GM12878 (cell line): Measurements from ENCODE around the gene PVALEF. TPM values are rescaled to one million over a fixed set of nuclear protein-coding genes. Genes with fewer than 3 reads are reported as not detected.

Source experiments
- ATAC-seq: fragments of 200-7000 bp; cut with Tn5 transposase; 3 replicates; pipeline ENCODE4 v1.9.1; 2020; ENCODE audit warnings: mild to moderate bottlenecking, moderate library complexity
- BruUV-seq: library from RNA; stranded (reverse); fragments of 400-500 nt; replicated peaks from 2 replicates; lab custom pipeline; 2021; lab: Mats Ljungman, UMichigan
- CTCF ChIA-PET: fragments of 300-600 bp; sonication (Branson Sonifier 250); formaldehyde crosslinking; extraction: SDS; loops from one replicate; lab custom pipeline; 2021; ENCODE audit warnings: inconsistent platforms; lab: Yijun Ruan, JAX
- POLR2A ChIA-PET: fragments of 350-600 bp; formaldehyde crosslinking; extraction: SDS; loops from one replicate; lab custom pipeline; 2021; ENCODE audit warnings: inconsistent platforms; lab: Charles Lee
- RAD21 ChIA-PET: fragments of 300-600 bp; sonication (Branson Sonifier 250); formaldehyde crosslinking; loops from one replicate; lab custom pipeline; 2023; ENCODE audit warnings: antibody characterized with exemption; ENCODE audit not compliant: unreplicated experiment; lab: Charles Lee
- SMC1A ChIA-PET: fragments of 300-600 bp; sonication (Branson Sonifier 250); formaldehyde crosslinking; loops from one replicate; lab custom pipeline; 2023; ENCODE audit not compliant: unreplicated experiment, uncharacterized antibody; lab: Charles Lee
- DNase-seq: peaks from one replicate; pipeline ENCODE4 v3.0.0-alpha.2; 2011; ENCODE audit warnings: low read depth, low spot score
- FAIRE-seq: peaks from 3 replicates; lab custom pipeline; 2011; peaks lifted over from hg19 to GRCh38; lab: Jason Lieb, UNC
- H2AFZ ChIP-seq: 2 replicates; pipeline ENCODE4 v1.6.0; 2011; ENCODE audit warnings: low read depth, low read length, control low read depth; ENCODE audit not compliant: control insufficient read depth
- H3K27ac ChIP-seq: 2 replicates; pipeline ENCODE4 v1.5.1; 2011; ENCODE audit warnings: control low read depth; ENCODE audit not compliant: control insufficient read depth, insufficient read depth
- H3K27me3 ChIP-seq, 2 experiments: replicated peaks in 1 of 2; 2 replicates each; pipeline versions ENCODE4 v1.6.0 to v1.6.1; 2011; ENCODE audit warnings: low read length in 1 of 2; ENCODE audit not compliant: control insufficient read depth in 2 of 2, insufficient read depth in 2 of 2
- H3K36me3 ChIP-seq, 2 experiments: 2 replicates each; pipeline ENCODE4 v1.5.1; 2011; ENCODE audit warnings: low read length in 1 of 2; ENCODE audit not compliant: control insufficient read depth in 2 of 2, insufficient read depth in 2 of 2
- H3K4me1 ChIP-seq: 2 replicates; pipeline ENCODE4 v1.6.1; 2011; ENCODE audit warnings: mild to moderate bottlenecking, low read length, moderate library complexity, mixed read lengths; ENCODE audit not compliant: control insufficient read depth, insufficient read depth
- H3K4me2 ChIP-seq: 2 replicates; pipeline ENCODE4 v1.6.0; 2011; ENCODE audit warnings: control low read depth; ENCODE audit not compliant: control insufficient read depth, insufficient read depth
- H3K4me3 ChIP-seq: fragments of 200-600 bp; sonication (generic); 2 replicates; pipeline ENCODE4 v1.5.1; 2016
- H3K79me2 ChIP-seq: 2 replicates; pipeline ENCODE4 v1.6.0; 2011; ENCODE audit warnings: low read length; ENCODE audit not compliant: control insufficient read depth, insufficient read depth
- H3K9ac ChIP-seq: 2 replicates; pipeline ENCODE4 v1.8.0; 2011; ENCODE audit warnings: low read length, control low read depth, mixed read lengths; ENCODE audit not compliant: control insufficient read depth, insufficient read depth
- H3K9me3 ChIP-seq: replicated peaks from 3 replicates; pipeline ENCODE4 v1.5.1; 2011; ENCODE audit warnings: mild to moderate bottlenecking, low read length; ENCODE audit not compliant: control insufficient read depth, insufficient read depth
- H4K20me1 ChIP-seq: 2 replicates; pipeline ENCODE4 v1.6.0; 2011; ENCODE audit not compliant: control insufficient read depth, insufficient read depth
- KLF5 ChIP-seq: fragments of 450-650 bp; IDR thresholded peaks from 2 replicates; pipeline ENCODE4 v1.6.1; 2014; ENCODE audit warnings: mild to moderate bottlenecking; ENCODE audit not compliant: partially characterized antibody
- RAD51 ChIP-seq: fragments of 450-650 bp; IDR thresholded peaks from 2 replicates; pipeline ENCODE4 v1.6.1; 2016; ENCODE audit warnings: moderate library complexity, mild to moderate bottlenecking, inconsistent platforms
- RBBP5 ChIP-seq: fragments of 200-600 bp; sonication (generic); conservative IDR thresholded peaks from 2 replicates; pipeline ENCODE4 v1.6.1; 2016
- RCOR1 ChIP-seq: conservative IDR thresholded peaks from 2 replicates; pipeline ENCODE4 v1.6.1; 2012; ENCODE audit warnings: low read depth, low read length, improper control_type of control experiment
- SIX5 ChIP-seq: IDR thresholded peaks from 2 replicates; pipeline ENCODE4 v1.6.1; 2011; ENCODE audit warnings: mild to moderate bottlenecking, low read depth, low read length, moderate library complexity; ENCODE audit not compliant: severe bottlenecking
- WRNIP1 ChIP-seq: IDR thresholded peaks from 2 replicates; pipeline ENCODE4 v1.6.1; 2011; ENCODE audit warnings: low read depth, low read length, improper control_type of control experiment, borderline replicate concordance
- ZNF24 ChIP-seq: fragments of 450-650 bp; IDR thresholded peaks from 2 replicates; pipeline ENCODE4 v1.6.1; 2017; ENCODE audit warnings: antibody characterized with exemption, mild to moderate bottlenecking
- WGBS: methylation state at CpG from one replicate; pipeline ENCODE4 v1.1.6; 2016; ENCODE audit warnings: low lambda C conversion rate; ENCODE audit not compliant: insufficient replicate concordance, insufficient coverage; ENCODE audit errors: missing lambda C conversion rate; 5-methylcytosine and 5-hydroxymethylcytosine counted together
- in situ Hi-C: fragments of 300-500 bp; cut with MboI; formaldehyde crosslinking; loops from 9 replicates; pipeline ENCODE4 v1.14.3; 2018; ENCODE audit warnings: mixed read lengths
- intact Hi-C: fragments of 100-400 bp; cut with micrococcal nuclease; formaldehyde crosslinking; loops from one replicate; pipeline ENCODE4 v1.14.2; 2022; ENCODE audit not compliant: unreplicated experiment
- polyA plus RNA-seq, 11 experiments: library from polyadenylated mRNA; depleted of rRNA in 4 of 11; unstranded in 6 of 11; stranded (reverse) in 5 of 11; fragments of >200 nt; fragmentation: Nextera tagmentation in 4 of 11; fragmentation: Illumina TruSeq in 1 of 11; extraction: Ambion mirVana in 4 of 11; extraction: Trizol in 1 of 11; gene quantifications; 1 replicate in 1 of 11; 2 replicates in 10 of 11; pipeline versions ENCODE4 v1.2.1 to v1.2.3, GENCODE V29; 2011 to 2016; ENCODE audit warnings: inconsistent platforms in 2 of 11, missing spikeins in 2 of 11, low read depth in 1 of 11
- total RNA-seq, 4 experiments: library from RNA; depleted of rRNA in 3 of 4; stranded (reverse); fragments of >200 nt in 3 of 4; fragmentation: Illumina TruSeq in 1 of 4; extraction: Trizol in 1 of 4; gene quantifications; 2 replicates each; pipeline versions ENCODE4 v1.2.1 to v1.2.3, GENCODE V29; 2013 to 2021
- TF ChIP-seq, protein P1 (sequence below): fragments of 450-650 bp; IDR thresholded peaks from 2 replicates; pipeline ENCODE4 v1.6.1; 2017; ENCODE audit warnings: mild to moderate bottlenecking, moderate library complexity
- TF ChIP-seq, protein P2 (sequence below): fragments of 450-650 bp; IDR thresholded peaks from 2 replicates; pipeline ENCODE4 v1.6.1; 2016; ENCODE audit warnings: mild to moderate bottlenecking
- TF ChIP-seq, protein P3 (sequence below): IDR thresholded peaks from 2 replicates; pipeline ENCODE4 v1.6.1; 2011; ENCODE audit warnings: mild to moderate bottlenecking, low read depth, low read length, moderate library complexity; ENCODE audit not compliant: insufficient replicate concordance
- TF ChIP-seq, protein P4 (sequence below): fragments of 450-650 bp; IDR thresholded peaks from 2 replicates; pipeline ENCODE4 v1.6.1; 2018; ENCODE audit warnings: mild to moderate bottlenecking, low read depth, moderate library complexity; ENCODE audit not compliant: partially characterized antibody
- TF ChIP-seq, protein P5 (sequence below): fragments of 150-350 bp; IDR thresholded peaks from 2 replicates; pipeline ENCODE4 v1.6.1; 2016; ENCODE audit warnings: low read depth, low read length

Gene PVALEF
- total and polyA plus RNA-seq, 10 of the 15 experiments (the other 5 are each of a cell fraction or from before 2014, with no cell fraction given), result not detected

DNA sequence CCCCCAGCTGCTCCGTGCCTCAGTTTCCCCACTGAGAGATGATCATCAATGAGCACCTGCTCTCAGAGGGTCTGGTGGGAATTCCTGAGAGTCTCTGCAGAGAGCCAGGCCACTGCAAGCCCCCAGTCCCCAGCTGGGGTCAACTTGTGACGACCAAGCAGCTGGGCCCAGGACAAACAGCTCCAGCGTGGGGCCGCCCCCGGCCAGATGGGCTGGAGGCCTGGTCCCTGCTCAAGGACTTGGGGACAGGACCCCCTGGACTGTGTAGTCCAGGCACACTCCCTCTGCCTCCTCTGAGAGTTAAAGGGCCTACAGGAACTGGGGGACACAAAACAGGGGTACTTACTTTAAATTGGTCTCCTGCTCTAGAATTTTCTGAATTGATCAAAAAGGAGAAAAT, 17.3 kb downstream of the PVALEF start:
- H3K9me3 ChIP-seq, result no peaks in the 10 kb centered on the region
- FAIRE-seq (no peak), DNase-seq (no peak), ATAC-seq (no peak)
- no peaks in the 10 kb centered on the region for H3K27me3 ChIP-seq
- in situ Hi-C loops (no loop called here), intact Hi-C loops (no loop called here)
- ChIA-PET RAD21 (no interaction called here), SMC1A (no interaction called here), POLR2A (no interaction called here), CTCF (no interaction called here)
- BruUV-seq, result no TSS peak
- 23% methylated on average over 5 of the region's 5 CpGs for WGBS
- no peaks in the 10 kb centered on the region for H3K4me1 ChIP-seq
- H4K20me1 ChIP-seq, result no peaks in the 10 kb centered on the region
- no peaks in the 10 kb centered on the region for H3K79me2 ChIP-seq
- no peak overlapping the region for H3K4me2 ChIP-seq
- H3K27ac ChIP-seq, result no peak overlapping the region
- H3K36me3 ChIP-seq, result no peaks in the 10 kb centered on the region
- H3K4me3 ChIP-seq, result no peak overlapping the region
- no peak overlapping the region for H2AFZ ChIP-seq
- H3K9ac ChIP-seq, result no peak overlapping the region
- TF ChIP-seq ZNF24, result no peak
- no peak for TF ChIP-seq RAD51
- TF ChIP-seq, protein P1, sequence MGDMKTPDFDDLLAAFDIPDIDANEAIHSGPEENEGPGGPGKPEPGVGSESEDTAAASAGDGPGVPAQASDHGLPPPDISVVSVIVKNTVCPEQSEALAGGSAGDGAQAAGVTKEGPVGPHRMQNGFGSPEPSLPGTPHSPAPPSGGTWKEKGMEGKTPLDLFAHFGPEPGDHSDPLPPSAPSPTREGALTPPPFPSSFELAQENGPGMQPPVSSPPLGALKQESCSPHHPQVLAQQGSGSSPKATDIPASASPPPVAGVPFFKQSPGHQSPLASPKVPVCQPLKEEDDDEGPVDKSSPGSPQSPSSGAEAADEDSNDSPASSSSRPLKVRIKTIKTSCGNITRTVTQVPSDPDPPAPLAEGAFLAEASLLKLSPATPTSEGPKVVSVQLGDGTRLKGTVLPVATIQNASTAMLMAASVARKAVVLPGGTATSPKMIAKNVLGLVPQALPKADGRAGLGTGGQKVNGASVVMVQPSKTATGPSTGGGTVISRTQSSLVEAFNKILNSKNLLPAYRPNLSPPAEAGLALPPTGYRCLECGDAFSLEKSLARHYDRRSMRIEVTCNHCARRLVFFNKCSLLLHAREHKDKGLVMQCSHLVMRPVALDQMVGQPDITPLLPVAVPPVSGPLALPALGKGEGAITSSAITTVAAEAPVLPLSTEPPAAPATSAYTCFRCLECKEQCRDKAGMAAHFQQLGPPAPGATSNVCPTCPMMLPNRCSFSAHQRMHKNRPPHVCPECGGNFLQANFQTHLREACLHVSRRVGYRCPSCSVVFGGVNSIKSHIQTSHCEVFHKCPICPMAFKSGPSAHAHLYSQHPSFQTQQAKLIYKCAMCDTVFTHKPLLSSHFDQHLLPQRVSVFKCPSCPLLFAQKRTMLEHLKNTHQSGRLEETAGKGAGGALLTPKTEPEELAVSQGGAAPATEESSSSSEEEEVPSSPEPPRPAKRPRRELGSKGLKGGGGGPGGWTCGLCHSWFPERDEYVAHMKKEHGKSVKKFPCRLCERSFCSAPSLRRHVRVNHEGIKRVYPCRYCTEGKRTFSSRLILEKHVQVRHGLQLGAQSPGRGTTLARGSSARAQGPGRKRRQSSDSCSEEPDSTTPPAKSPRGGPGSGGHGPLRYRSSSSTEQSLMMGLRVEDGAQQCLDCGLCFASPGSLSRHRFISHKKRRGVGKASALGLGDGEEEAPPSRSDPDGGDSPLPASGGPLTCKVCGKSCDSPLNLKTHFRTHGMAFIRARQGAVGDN, result no peak
- TF ChIP-seq SIX5, result no peak
- TF ChIP-seq, protein P2, sequence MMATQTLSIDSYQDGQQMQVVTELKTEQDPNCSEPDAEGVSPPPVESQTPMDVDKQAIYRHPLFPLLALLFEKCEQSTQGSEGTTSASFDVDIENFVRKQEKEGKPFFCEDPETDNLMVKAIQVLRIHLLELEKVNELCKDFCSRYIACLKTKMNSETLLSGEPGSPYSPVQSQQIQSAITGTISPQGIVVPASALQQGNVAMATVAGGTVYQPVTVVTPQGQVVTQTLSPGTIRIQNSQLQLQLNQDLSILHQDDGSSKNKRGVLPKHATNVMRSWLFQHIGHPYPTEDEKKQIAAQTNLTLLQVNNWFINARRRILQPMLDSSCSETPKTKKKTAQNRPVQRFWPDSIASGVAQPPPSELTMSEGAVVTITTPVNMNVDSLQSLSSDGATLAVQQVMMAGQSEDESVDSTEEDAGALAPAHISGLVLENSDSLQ, result no peak
- TF ChIP-seq, protein P3, sequence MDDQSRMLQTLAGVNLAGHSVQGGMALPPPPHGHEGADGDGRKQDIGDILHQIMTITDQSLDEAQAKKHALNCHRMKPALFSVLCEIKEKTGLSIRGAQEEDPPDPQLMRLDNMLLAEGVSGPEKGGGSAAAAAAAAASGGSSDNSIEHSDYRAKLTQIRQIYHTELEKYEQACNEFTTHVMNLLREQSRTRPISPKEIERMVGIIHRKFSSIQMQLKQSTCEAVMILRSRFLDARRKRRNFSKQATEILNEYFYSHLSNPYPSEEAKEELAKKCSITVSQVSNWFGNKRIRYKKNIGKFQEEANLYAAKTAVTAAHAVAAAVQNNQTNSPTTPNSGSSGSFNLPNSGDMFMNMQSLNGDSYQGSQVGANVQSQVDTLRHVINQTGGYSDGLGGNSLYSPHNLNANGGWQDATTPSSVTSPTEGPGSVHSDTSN, result no peak
- TF ChIP-seq RCOR1, result no peak
- no peak for TF ChIP-seq RBBP5
- TF ChIP-seq, protein P4, sequence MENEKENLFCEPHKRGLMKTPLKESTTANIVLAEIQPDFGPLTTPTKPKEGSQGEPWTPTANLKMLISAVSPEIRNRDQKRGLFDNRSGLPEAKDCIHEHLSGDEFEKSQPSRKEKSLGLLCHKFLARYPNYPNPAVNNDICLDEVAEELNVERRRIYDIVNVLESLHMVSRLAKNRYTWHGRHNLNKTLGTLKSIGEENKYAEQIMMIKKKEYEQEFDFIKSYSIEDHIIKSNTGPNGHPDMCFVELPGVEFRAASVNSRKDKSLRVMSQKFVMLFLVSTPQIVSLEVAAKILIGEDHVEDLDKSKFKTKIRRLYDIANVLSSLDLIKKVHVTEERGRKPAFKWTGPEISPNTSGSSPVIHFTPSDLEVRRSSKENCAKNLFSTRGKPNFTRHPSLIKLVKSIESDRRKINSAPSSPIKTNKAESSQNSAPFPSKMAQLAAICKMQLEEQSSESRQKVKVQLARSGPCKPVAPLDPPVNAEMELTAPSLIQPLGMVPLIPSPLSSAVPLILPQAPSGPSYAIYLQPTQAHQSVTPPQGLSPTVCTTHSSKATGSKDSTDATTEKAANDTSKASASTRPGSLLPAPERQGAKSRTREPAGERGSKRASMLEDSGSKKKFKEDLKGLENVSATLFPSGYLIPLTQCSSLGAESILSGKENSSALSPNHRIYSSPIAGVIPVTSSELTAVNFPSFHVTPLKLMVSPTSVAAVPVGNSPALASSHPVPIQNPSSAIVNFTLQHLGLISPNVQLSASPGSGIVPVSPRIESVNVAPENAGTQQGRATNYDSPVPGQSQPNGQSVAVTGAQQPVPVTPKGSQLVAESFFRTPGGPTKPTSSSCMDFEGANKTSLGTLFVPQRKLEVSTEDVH, result no peak
- TF ChIP-seq, protein P5, sequence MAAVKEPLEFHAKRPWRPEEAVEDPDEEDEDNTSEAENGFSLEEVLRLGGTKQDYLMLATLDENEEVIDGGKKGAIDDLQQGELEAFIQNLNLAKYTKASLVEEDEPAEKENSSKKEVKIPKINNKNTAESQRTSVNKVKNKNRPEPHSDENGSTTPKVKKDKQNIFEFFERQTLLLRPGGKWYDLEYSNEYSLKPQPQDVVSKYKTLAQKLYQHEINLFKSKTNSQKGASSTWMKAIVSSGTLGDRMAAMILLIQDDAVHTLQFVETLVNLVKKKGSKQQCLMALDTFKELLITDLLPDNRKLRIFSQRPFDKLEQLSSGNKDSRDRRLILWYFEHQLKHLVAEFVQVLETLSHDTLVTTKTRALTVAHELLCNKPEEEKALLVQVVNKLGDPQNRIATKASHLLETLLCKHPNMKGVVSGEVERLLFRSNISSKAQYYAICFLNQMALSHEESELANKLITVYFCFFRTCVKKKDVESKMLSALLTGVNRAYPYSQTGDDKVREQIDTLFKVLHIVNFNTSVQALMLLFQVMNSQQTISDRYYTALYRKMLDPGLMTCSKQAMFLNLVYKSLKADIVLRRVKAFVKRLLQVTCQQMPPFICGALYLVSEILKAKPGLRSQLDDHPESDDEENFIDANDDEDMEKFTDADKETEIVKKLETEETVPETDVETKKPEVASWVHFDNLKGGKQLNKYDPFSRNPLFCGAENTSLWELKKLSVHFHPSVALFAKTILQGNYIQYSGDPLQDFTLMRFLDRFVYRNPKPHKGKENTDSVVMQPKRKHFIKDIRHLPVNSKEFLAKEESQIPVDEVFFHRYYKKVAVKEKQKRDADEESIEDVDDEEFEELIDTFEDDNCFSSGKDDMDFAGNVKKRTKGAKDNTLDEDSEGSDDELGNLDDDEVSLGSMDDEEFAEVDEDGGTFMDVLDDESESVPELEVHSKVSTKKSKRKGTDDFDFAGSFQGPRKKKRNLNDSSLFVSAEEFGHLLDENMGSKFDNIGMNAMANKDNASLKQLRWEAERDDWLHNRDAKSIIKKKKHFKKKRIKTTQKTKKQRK, result no peak
- no peak for TF ChIP-seq KLF5
- TF ChIP-seq WRNIP1, result no peak
